HCT116 (cell line): ENCODE data around the gene LTO1.
A peak's percentile ranks its signal among the peaks of the same experiment; 100 is the strongest.

Experiments
- EZH2 ChIP-seq: fragments of 200-600 bp; sonication (generic); IDR thresholded peaks from 2 replicates; pipeline ENCODE4 v1.6.1; 2017; ENCODE audit warnings: antibody characterized with exemption, mixed run types
- JUND ChIP-seq: IDR thresholded peaks from 2 replicates; pipeline ENCODE4 v1.6.1; 2012
- POLR2AphosphoS5 ChIP-seq: IDR thresholded peaks from 2 replicates; pipeline ENCODE4 v1.6.1; 2011; ENCODE audit warnings: mild to moderate bottlenecking, low read depth, low read length, moderate library complexity
- TF ChIP-seq, protein P1 (sequence below), 3 experiments: fragments of 200-600 bp in 1 of 3; sonication (generic) in 1 of 3; IDR thresholded peaks in 2 of 3; conservative IDR thresholded peaks in 1 of 3; 2 replicates each; pipeline ENCODE4 v1.5.1; 2012 to 2017; ENCODE audit warnings: low read depth in 2 of 3, low read length in 2 of 3, antibody characterized with exemption in 1 of 3, borderline replicate concordance in 1 of 3, control low read depth in 1 of 3, mild to moderate bottlenecking in 1 of 3, mixed read lengths in 1 of 3, mixed run types in 1 of 3, moderate library complexity in 1 of 3; ENCODE audit not compliant: insufficient read depth in 1 of 3

- TF ChIP-seq JUND: no peak
- TF ChIP-seq, protein P1, sequence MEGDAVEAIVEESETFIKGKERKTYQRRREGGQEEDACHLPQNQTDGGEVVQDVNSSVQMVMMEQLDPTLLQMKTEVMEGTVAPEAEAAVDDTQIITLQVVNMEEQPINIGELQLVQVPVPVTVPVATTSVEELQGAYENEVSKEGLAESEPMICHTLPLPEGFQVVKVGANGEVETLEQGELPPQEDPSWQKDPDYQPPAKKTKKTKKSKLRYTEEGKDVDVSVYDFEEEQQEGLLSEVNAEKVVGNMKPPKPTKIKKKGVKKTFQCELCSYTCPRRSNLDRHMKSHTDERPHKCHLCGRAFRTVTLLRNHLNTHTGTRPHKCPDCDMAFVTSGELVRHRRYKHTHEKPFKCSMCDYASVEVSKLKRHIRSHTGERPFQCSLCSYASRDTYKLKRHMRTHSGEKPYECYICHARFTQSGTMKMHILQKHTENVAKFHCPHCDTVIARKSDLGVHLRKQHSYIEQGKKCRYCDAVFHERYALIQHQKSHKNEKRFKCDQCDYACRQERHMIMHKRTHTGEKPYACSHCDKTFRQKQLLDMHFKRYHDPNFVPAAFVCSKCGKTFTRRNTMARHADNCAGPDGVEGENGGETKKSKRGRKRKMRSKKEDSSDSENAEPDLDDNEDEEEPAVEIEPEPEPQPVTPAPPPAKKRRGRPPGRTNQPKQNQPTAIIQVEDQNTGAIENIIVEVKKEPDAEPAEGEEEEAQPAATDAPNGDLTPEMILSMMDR (IDR thresholded peaks at IDR 0.05 in 2 of 3, conservative IDR thresholded peaks at IDR 0.05 in 1 of 3; ENCODE audit: borderline replicate concordance in 1 of 3, insufficient read depth in 1 of 3, low read depth in 2 of 3, low read length in 2 of 3): peak; percentile 72 to 81 (median 78)
- no peak for TF ChIP-seq EZH2
- TF ChIP-seq POLR2AphosphoS5: no peak
Observed at GRCh38 chr11:69718147-69718546, 43.0 kb upstream of the LTO1 start.
